Adipocyte (in vitro differentiated cells): ENCODE results near the gene MDN1.
"Not testable (repeated sequence)": the region's sequence is repeated elsewhere in the genome, so short reads cannot be mapped to it uniquely, and the experiment has no call there.

ENCODE experiments used
- DNase-seq: peaks from one replicate; pipeline ENCODE4 v3.0.0-alpha.2; 2015; ENCODE audit warnings: low read depth
- H3K27me3 ChIP-seq: replicated peaks from 2 replicates; pipeline ENCODE4 v1.7.0; 2013; ENCODE audit warnings: mild to moderate bottlenecking, low read length, moderate library complexity; ENCODE audit not compliant: control insufficient read depth, insufficient read depth
- H3K36me3 ChIP-seq: 2 replicates; pipeline ENCODE4 v1.7.0; 2013; ENCODE audit warnings: low read length, mild to moderate bottlenecking, moderate library complexity; ENCODE audit not compliant: control insufficient read depth, insufficient read depth, severe bottlenecking
- H3K4me1 ChIP-seq: 2 replicates; pipeline ENCODE4 v1.7.0; 2013; ENCODE audit warnings: mild to moderate bottlenecking, low read length, moderate library complexity; ENCODE audit not compliant: control insufficient read depth, insufficient read depth
- H3K4me3 ChIP-seq: 2 replicates; pipeline ENCODE4 v1.7.0; 2013; ENCODE audit warnings: mild to moderate bottlenecking, low read length, moderate library complexity
- H3K9ac ChIP-seq: 2 replicates; pipeline ENCODE4 v1.7.0; 2013; ENCODE audit warnings: mild to moderate bottlenecking, low read length, moderate library complexity
- H3K9me3 ChIP-seq: 2 replicates; pipeline ENCODE4 v1.7.0; 2013; ENCODE audit warnings: mild to moderate bottlenecking, low read length, moderate library complexity; ENCODE audit not compliant: control insufficient read depth

The MDN1 gene

DNA sequence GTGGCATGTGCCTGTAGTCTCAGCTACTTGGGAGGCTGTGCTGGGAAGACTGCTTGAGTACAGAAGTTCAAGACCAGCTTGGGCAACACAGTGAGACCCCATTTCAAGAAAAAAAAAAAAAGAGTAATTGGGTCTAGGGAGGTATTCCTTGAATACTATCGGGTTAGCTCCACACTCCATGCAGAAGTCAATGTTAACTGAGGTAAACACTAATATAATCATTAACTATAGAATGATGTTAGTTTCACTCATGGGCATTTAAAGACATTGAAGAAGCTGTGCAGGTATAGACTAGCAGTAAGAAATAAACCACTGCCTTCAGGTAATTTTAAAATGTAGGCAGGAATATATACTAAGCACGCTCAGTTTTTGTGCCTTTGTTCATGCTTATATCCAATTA lies 32.6 kb downstream of the MDN1 start:
- peaks cover 76% of the 10 kb centered on the region for H3K36me3 ChIP-seq
- H3K9ac ChIP-seq: no peak overlapping the region
- no peaks in the 10 kb centered on the region for H3K27me3 ChIP-seq
- DNase-seq: no peak
- no peaks in the 10 kb centered on the region for H3K9me3 ChIP-seq
- H3K4me1 ChIP-seq: no peaks in the 10 kb centered on the region
- H3K4me3 ChIP-seq: no peak overlapping the region

DNA sequence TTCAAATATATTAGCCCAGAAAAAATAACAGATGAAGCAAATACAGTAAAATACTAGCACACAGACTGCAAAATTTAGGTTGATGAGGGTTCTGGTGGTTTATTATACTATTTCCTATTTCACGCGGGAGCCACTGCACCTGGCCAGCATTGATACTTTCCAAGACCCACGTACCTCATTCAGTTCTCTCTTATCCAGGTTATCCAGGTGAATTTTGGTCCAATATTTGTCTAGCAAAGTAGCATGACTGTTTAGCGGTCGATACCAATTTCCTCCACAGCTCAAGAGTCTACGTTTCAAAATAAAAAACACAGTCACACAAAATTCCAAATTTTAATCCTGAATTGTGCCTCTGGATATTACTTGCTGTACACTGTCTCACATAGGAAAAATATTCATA lies 34.8 kb downstream of the MDN1 start:
- no peaks in the 10 kb centered on the region for H3K9me3 ChIP-seq
- no peaks in the 10 kb centered on the region for H3K4me1 ChIP-seq
- no peak for DNase-seq
- H3K36me3 ChIP-seq: peaks cover 85% of the 10 kb centered on the region
- no peak overlapping the region for H3K4me3 ChIP-seq
- no peaks in the 10 kb centered on the region for H3K27me3 ChIP-seq
- H3K9ac ChIP-seq: no peak overlapping the region

DNA sequence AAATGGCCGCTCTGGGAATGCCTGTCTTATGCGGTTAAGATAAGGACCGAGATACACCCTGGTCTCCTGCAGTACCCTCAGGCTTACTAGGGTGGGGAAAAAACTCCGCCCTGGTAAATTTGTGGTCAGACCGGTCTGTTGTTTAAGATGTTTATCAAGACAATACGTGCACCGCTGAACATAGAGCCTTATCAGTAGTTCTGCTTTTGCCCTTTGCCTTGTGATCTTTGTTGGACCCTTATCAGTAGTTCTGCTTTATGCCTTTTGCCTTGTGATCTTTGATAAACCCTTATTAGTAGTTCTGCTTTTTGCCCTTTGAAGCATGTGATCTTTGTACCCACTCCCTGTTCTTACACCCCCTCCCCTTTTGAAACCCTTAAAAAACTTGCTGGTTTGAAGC lies 36.3 kb downstream of the MDN1 start:
- H3K36me3 ChIP-seq: peaks cover 78% of the 10 kb centered on the region

DNA sequence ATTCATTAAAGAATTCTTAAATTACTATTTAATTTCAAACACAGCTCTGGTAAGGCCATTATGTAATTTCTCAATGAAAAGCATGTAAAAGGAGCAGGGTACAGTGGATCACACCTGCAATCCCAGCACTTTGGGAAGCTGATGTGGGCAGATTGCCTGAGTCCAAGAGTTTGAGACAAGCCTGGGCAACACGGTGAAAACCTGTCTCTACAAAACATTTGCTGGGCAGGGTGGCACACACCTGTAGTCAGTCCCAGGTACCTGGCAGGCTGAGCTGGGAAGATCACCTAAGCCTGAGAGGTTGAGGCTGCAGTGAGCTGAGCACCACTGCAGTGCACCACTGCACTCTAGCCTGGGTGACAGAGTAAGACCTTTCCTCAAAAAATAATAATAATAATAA lies 37.4 kb downstream of the MDN1 start:
- DNase-seq: no peak

More for the DNA sequence above, 36.3 kb downstream of the MDN1 start:
- not testable (repeated sequence) for H3K27me3 ChIP-seq, H3K9me3 ChIP-seq, DNase-seq, H3K4me1 ChIP-seq, H3K9ac ChIP-seq, H3K4me3 ChIP-seq

DNA sequence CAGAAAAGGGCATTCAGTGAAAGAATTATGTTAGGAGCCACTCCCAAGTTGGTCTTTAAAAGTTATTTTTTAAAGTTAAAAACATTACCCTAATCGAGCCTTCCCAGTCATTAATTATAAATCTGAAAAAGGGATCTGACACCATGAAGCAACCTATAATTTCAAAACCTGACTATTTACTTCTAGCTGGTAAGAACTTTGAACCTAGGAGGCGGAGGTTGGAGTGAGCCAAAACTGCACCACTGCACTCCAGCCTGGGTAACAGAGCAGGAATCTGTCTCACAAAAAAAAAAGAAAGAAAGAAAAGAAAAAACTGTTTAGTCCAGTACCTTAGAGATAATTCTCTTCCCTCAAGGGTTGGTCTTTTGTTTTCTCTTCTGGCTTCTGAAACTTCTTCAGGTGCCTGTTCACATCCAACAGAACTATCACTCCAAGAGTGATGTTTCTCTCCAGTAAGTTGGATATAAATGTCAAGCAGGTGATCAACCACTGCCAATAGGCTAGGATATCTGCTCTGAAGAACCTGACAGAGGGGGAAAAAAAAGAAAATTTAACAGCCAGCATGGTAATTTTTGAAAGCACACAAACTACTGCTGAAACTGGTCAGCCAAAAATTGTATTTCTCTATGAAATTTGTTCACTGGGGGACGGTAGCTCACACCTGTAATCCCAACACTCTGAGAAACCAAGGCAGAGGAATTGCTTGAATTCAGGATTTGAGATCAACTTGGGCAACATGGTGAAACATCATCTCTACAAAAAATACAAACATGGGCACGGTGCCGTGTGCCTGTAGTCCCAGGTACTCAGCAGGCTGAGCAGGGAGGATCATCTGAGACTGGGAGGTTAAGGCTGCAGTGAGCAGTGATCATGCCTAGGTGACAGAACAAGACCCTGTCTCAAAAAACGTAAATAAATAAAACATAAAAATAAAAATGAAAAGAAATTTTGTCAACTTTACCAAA lies 38.2 kb downstream of the MDN1 start:
- no peak for DNase-seq
- peaks cover 72% of the 10 kb centered on the region for H3K36me3 ChIP-seq
- H3K4me1 ChIP-seq: no peaks in the 10 kb centered on the region
- H3K9ac ChIP-seq: no peak overlapping the region
- no peaks in the 10 kb centered on the region for H3K9me3 ChIP-seq
- H3K4me3 ChIP-seq: no peak overlapping the region
- H3K27me3 ChIP-seq: no peaks in the 10 kb centered on the region

More for the DNA sequence above, 37.4 kb downstream of the MDN1 start:
- Histone ChIP-seq H3K4me1 (no peaks in the 10 kb centered on the region), H3K27me3 (no peaks in the 10 kb centered on the region), H3K36me3 (peaks cover 70% of the 10 kb centered on the region), H3K9ac (no peak overlapping the region), H3K4me3 (no peak overlapping the region), H3K9me3 (no peaks in the 10 kb centered on the region)

DNA sequence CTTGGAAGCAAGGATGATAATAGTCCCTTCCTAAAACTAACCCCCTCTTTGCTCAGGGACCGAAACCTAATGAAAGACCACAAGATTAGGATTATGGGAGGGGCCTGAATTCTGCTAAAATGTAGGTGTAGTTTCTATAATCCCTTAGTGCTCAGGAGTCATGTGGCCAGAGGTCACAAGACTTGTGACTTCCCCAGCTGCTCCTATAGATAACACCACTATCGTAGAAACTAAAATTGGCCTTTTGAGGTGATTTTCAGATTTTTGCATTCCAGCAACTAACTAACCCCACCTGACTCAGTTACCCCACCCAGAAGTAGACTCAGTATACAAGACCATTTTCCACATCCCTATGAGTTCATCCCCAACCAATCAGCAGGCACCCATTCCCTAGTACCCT lies 42.1 kb downstream of the MDN1 start:
- no peaks in the 10 kb centered on the region for H3K27me3 ChIP-seq
- H3K4me1 ChIP-seq: no peaks in the 10 kb centered on the region
- peaks cover 61% of the 10 kb centered on the region for H3K36me3 ChIP-seq
- no peaks in the 10 kb centered on the region for H3K9me3 ChIP-seq
- DNase-seq: no peak
- H3K4me3 ChIP-seq: no peak overlapping the region
- H3K9ac ChIP-seq: no peak overlapping the region

DNA sequence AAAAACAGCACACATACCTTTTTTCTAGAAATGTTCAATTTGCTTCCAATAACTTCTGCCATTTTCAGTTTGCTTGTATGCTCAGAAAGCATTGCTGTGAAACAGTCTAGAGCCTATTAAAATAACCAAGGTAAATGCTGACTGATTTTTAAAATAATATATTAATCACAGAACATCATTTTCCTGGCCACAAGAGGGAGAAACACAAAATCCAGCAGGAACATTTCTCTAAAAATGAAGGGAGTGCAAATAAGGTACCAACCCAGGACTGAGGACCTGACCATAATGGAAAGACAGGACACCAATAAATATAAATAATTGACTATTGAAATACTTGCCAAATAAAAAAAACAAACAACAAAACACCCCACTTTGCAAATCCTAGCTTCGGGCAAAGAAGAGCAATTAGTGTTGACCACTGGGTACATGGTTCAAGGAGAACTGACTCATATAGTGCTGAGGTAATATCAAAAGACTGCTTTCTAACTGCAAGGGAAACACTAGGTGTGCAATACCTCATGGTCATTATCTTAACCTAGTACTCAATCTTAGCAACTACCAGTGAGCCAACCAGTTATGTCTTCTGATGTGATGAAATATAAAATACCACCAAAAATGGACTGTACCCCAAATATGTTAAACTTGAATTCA lies 42.9 kb downstream of the MDN1 start:
- Histone ChIP-seq H3K4me3 (no peak overlapping the region), H3K4me1 (no peaks in the 10 kb centered on the region), H3K9me3 (no peaks in the 10 kb centered on the region), H3K36me3 (peaks cover 62% of the 10 kb centered on the region), H3K9ac (no peak overlapping the region), H3K27me3 (no peaks in the 10 kb centered on the region)
- DNase-seq: no peak

DNA sequence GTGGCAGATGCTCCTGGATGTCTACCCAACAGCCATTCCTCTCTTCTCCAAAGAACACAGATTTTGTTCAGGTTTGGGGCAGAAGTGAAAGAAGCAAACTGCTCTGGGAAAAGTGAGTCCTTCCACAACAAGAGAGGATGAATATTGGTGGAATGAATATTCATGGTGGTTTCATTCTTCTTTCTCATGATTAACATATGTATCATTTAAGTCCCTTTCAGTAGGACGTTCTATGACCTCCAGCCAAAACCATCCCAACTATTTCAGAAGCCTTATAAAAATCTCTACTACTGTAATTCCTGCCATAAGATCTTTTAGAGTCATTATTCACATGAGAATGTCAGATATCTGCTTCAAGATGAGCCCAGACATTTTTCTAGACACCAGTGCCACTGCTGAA lies 44.4 kb downstream of the MDN1 start:
- Histone ChIP-seq H3K4me3 (no peak overlapping the region), H3K36me3 (peaks cover 63% of the 10 kb centered on the region), H3K4me1 (no peaks in the 10 kb centered on the region), H3K9ac (no peak overlapping the region), H3K27me3 (no peaks in the 10 kb centered on the region), H3K9me3 (no peaks in the 10 kb centered on the region)
- DNase-seq: peak; percentile 15

DNA sequence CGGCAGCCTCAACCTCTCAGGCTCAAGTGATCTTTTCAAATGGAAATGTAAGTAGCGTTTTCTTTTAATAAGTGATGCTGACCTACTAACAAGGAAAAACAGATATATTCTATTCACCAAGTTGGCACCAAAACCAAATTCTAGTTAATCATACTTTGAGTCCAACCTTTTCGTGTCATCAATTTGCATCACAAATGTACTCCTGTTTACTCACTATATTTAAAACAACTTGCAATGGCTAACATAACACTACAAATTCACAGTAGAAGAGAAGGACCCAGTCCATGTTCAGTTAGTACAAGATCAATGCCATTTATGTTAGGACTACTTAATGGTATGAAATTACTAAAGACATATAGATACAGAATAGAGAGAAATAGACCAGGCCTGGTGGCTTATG lies 50.0 kb downstream of the MDN1 start:
- Histone ChIP-seq H3K9ac (no peak overlapping the region), H3K36me3 (peaks cover 75% of the 10 kb centered on the region), H3K27me3 (no peaks in the 10 kb centered on the region), H3K4me1 (no peaks in the 10 kb centered on the region), H3K4me3 (no peak overlapping the region), H3K9me3 (no peaks in the 10 kb centered on the region)
- no peak for DNase-seq

DNA sequence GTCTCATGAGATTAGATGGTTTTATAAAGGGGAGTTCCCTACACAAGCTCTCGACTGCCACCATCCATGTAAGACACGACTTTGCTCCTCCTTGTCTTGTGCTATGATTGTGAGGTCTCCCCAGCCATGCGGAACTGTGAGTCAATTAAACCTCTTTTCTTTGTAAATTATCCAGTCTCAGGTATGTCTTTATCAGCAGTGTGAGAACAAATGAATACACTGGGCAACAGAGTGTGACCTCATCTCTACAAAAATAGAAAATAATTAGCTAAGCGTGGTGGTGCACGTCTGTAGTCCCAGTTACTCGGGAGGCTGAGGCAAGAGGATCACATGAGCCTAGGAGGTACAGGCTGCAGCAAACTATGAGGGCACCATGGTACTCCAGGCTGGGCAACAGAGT lies 51.3 kb downstream of the MDN1 start:
- no peak for DNase-seq
- Histone ChIP-seq H3K9me3 (no peaks in the 10 kb centered on the region), H3K27me3 (no peaks in the 10 kb centered on the region), H3K4me3 (no peak overlapping the region), H3K36me3 (peaks cover 76% of the 10 kb centered on the region), H3K4me1 (no peaks in the 10 kb centered on the region), H3K9ac (no peak overlapping the region)

DNA sequence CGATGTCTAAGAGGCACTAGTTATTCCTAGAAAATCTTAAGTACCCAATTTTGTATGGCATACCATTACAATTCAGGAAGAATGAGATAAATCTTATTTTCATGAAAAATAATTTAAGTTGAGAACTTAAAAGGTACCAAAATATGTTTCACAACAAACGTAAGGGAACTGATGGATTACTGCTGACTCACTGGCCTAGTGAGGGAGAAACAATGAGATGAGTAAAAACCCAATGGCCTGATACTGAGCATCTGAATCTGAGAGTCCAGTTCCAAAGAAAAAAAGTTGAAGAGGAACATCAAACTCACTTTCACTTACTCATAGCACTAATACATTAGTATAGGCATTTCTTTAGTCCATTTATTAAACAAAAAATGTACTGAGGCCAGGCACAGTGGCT lies 56.0 kb downstream of the MDN1 start:
- peaks cover 56% of the 10 kb centered on the region for H3K36me3 ChIP-seq

More for the DNA sequence above, 56.0 kb downstream of the MDN1 start:
- no peak overlapping the region for H3K9ac ChIP-seq
- H3K4me1 ChIP-seq: peaks cover 2% of the 10 kb centered on the region
- no peaks in the 10 kb centered on the region for H3K27me3 ChIP-seq
- peak; percentile 27 for DNase-seq
- H3K9me3 ChIP-seq: no peaks in the 10 kb centered on the region
- H3K4me3 ChIP-seq: no peak overlapping the region
